ENCODE results near the gene BCR. TPM values are rescaled to one million over a fixed set of nuclear protein-coding genes. Genes with fewer than 3 reads are reported as not detected.

Gene BCR
- total RNA-seq, 1 donor, result 28.6 TPM

DNA sequence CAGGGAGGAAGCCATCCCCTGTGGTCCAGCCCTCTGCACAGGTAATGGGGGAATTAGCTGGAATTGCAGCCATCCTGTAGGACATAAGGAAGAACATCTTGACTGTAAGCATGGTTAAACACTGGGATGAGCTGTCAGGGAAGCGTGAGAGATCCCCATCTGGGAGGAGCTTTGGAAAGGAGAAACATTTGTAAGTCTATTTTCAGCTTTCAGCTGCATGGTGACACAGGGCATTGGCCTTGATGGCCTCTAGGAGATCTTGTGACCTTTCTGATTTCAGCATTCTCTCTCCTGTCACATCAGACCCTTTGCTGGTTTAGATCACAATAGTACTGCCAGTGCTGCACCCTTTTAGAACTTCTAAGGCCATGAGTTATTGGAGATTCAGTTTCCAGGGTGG, 47.1 kb downstream of the BCR start:
- no peak for DNase-seq (ENCODE audit: insufficient read length, low spot score, missing footprints)
- H3K27me3 ChIP-seq (ENCODE audit: insufficient read depth, low read length), result no peaks in the 10 kb centered on the region
- no peak overlapping the region for H3K4me3 ChIP-seq (ENCODE audit: insufficient read depth, low read length)
- no peaks in the 10 kb centered on the region for H3K36me3 ChIP-seq (ENCODE audit: insufficient read depth, low read length)
- H3K4me2 ChIP-seq (ENCODE audit: insufficient read depth, low read length), result no peak overlapping the region
- peaks cover 78% of the 10 kb centered on the region for H3K79me2 ChIP-seq (ENCODE audit: insufficient read depth, low read length)
- TF ChIP-seq, protein P1, sequence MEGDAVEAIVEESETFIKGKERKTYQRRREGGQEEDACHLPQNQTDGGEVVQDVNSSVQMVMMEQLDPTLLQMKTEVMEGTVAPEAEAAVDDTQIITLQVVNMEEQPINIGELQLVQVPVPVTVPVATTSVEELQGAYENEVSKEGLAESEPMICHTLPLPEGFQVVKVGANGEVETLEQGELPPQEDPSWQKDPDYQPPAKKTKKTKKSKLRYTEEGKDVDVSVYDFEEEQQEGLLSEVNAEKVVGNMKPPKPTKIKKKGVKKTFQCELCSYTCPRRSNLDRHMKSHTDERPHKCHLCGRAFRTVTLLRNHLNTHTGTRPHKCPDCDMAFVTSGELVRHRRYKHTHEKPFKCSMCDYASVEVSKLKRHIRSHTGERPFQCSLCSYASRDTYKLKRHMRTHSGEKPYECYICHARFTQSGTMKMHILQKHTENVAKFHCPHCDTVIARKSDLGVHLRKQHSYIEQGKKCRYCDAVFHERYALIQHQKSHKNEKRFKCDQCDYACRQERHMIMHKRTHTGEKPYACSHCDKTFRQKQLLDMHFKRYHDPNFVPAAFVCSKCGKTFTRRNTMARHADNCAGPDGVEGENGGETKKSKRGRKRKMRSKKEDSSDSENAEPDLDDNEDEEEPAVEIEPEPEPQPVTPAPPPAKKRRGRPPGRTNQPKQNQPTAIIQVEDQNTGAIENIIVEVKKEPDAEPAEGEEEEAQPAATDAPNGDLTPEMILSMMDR (IDR thresholded peaks at IDR 0.05; ENCODE audit: extremely low read depth, low read depth, low read length), result no peak
- H4K20me1 ChIP-seq (ENCODE audit: insufficient read depth, low read length), result peaks cover 53% of the 10 kb centered on the region
- peaks cover 23% of the 10 kb centered on the region for H3K4me1 ChIP-seq (ENCODE audit: insufficient read depth, low read length)
- no peak overlapping the region for H3K27ac ChIP-seq (ENCODE audit: low read depth, low read length)
- H2AFZ ChIP-seq (ENCODE audit: low read length), result no peak overlapping the region
- H3K9me3 ChIP-seq (ENCODE audit: low read depth, low read length), result peaks cover 7% of the 10 kb centered on the region

DNA sequence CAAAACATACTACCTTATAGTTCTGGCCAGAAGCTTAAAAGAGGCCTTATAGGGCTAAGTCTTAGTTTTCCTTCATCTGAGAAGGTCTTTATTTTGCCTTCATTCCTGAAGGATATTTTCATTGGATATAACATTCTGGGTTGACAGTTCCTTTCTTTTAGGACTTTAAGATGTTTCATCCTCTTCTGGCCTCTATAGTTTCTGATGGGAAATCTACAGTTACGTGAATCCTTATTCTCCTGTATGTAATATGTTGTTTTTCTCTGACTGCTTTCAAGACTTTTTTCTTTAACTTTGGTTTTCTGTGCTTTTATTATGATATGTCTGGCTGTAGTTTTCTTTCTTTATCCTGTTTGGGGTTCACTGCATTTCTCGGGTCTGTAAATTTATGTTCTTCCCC, 48.2 kb downstream of the BCR start:
- no peak for DNase-seq (ENCODE audit: insufficient read length, low spot score, missing footprints)
- H3K4me2 ChIP-seq (ENCODE audit: insufficient read depth, low read length), result no peak overlapping the region
- peaks cover 7% of the 10 kb centered on the region for H3K9me3 ChIP-seq (ENCODE audit: low read depth, low read length)
- TF ChIP-seq, protein P1 (IDR thresholded peaks at IDR 0.05; ENCODE audit: extremely low read depth, low read depth, low read length), result no peak
- H3K4me1 ChIP-seq (ENCODE audit: insufficient read depth, low read length), result peaks cover 28% of the 10 kb centered on the region
- H4K20me1 ChIP-seq (ENCODE audit: insufficient read depth, low read length), result peaks cover 54% of the 10 kb centered on the region
- H3K79me2 ChIP-seq (ENCODE audit: insufficient read depth, low read length), result peaks cover 78% of the 10 kb centered on the region
- no peak overlapping the region for H3K27ac ChIP-seq (ENCODE audit: low read depth, low read length)
- H2AFZ ChIP-seq (ENCODE audit: low read length), result no peak overlapping the region
- no peaks in the 10 kb centered on the region for H3K27me3 ChIP-seq (ENCODE audit: insufficient read depth, low read length)
- H3K36me3 ChIP-seq (ENCODE audit: insufficient read depth, low read length), result no peaks in the 10 kb centered on the region
- no peak overlapping the region for H3K4me3 ChIP-seq (ENCODE audit: insufficient read depth, low read length)

DNA sequence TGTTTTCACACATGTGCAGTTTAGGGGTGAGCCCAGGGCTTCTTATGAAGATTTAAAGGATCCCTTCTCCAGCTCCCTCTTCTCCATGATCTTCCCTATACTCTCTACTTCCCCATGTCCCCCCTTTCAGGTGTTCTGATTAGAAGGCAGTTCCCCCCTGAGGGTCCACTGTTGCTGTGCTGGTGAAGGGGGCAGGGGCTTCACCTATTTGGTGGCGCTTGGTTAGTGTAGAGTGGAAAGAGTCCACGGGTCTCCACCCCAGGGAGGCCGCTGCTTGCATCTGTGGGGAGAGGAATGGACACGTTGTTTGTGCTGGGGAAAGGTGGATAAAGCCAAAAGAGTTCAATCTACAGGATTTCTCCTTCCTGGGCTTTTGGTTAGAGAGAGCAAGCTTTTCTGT, 49.3 kb downstream of the BCR start:
- peaks cover 62% of the 10 kb centered on the region for H4K20me1 ChIP-seq (ENCODE audit: insufficient read depth, low read length)

DNA sequence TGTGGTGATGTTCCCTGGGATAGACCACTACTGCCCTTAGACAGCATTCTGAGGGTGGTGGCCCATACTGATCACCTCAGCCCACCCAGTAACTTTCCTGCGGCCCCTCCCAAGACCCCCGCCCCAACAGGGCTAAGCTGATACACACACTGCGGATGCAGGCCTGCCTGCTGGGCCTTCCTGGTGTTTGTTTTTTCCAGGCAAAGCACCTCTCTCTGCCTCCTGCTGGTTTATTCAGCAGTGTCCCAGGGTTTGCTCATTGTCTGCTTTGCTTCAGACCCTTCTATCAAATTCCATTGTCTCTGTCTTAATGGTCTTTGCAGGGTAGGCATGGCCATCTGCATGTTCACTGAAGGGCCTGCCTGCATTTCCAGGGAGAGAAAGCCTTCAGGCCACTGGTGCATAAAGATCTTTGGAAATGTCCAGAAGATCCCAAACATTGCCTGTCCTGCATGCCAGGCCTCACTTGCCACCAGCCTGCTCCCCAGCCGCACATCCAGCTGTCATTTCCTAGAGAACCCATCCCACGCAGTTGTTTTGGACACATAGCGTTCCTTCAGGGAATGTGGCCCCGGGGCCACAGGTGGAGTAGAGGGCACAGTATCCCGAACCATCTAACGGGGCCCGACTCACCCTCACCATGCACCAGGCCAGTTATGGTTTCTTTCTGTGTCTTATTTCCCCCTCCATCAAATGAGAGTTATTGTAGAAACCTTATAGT, 50.2 kb downstream of the BCR start:
- Histone ChIP-seq H4K20me1 (ENCODE audit: insufficient read depth, low read length) (peaks cover 59% of the 10 kb centered on the region), H3K9me3 (ENCODE audit: low read depth, low read length) (peaks cover 7% of the 10 kb centered on the region), H3K4me3 (ENCODE audit: insufficient read depth, low read length) (no peak overlapping the region), H3K4me1 (ENCODE audit: insufficient read depth, low read length) (peaks cover 35% of the 10 kb centered on the region), H3K79me2 (ENCODE audit: insufficient read depth, low read length) (peaks cover 71% of the 10 kb centered on the region), H2AFZ (ENCODE audit: low read length) (no peak overlapping the region), H3K4me2 (ENCODE audit: insufficient read depth, low read length) (no peak overlapping the region), H3K27ac (ENCODE audit: low read depth, low read length) (no peak overlapping the region), H3K36me3 (ENCODE audit: insufficient read depth, low read length) (no peaks in the 10 kb centered on the region), H3K27me3 (ENCODE audit: insufficient read depth, low read length) (no peaks in the 10 kb centered on the region)
- TF ChIP-seq, protein P1 (IDR thresholded peaks at IDR 0.05; ENCODE audit: extremely low read depth, low read depth, low read length), result no peak
- no peak for DNase-seq (ENCODE audit: insufficient read length, low spot score, missing footprints)

More for the DNA sequence above, 49.3 kb downstream of the BCR start:
- Histone ChIP-seq H3K36me3 (ENCODE audit: insufficient read depth, low read length) (no peaks in the 10 kb centered on the region), H3K4me1 (ENCODE audit: insufficient read depth, low read length) (peaks cover 37% of the 10 kb centered on the region), H3K27ac (ENCODE audit: low read depth, low read length) (no peak overlapping the region), H2AFZ (ENCODE audit: low read length) (no peak overlapping the region), H3K79me2 (ENCODE audit: insufficient read depth, low read length) (peaks cover 77% of the 10 kb centered on the region), H3K4me2 (ENCODE audit: insufficient read depth, low read length) (no peak overlapping the region), H3K9me3 (ENCODE audit: low read depth, low read length) (peaks cover 7% of the 10 kb centered on the region), H3K27me3 (ENCODE audit: insufficient read depth, low read length) (no peaks in the 10 kb centered on the region), H3K4me3 (ENCODE audit: insufficient read depth, low read length) (no peak overlapping the region)
- TF ChIP-seq, protein P1 (IDR thresholded peaks at IDR 0.05; ENCODE audit: extremely low read depth, low read depth, low read length), result no peak
- no peak for DNase-seq (ENCODE audit: insufficient read length, low spot score, missing footprints)

Data from osteoblast (primary cell).